Frontal cortex (tissue), 4 donors: ENCODE measurements around the gene HRK. TPM values are rescaled to one million over a fixed set of nuclear protein-coding genes. Genes with fewer than 3 reads are reported as not detected.
"Not testable (repeated sequence)": the region's sequence is repeated elsewhere in the genome, so short reads cannot be mapped to it uniquely, and the experiment has no call there.

ENCODE experiments used
- DNase-seq, 2 donors: peaks; one replicate each; pipeline ENCODE4 v3.0.0; 2012; ENCODE audit warnings: low spot score in 2 of 2
- FAIRE-seq: peaks from 2 replicates; lab custom pipeline; 2012; peaks lifted over from hg19 to GRCh38; lab: Jason Lieb, UNC
- total RNA-seq: library from RNA; depleted of rRNA; stranded (reverse); fragments of >200 nt; gene quantifications from one replicate; pipeline ENCODE4 v1.2.3, GENCODE V29; 2014
- donor health status: control.
- donor health status: control.
- donor health status: control.

HRK gene
- total RNA-seq, 1 donor from 2014 or later: 0.41 TPM

DNA sequence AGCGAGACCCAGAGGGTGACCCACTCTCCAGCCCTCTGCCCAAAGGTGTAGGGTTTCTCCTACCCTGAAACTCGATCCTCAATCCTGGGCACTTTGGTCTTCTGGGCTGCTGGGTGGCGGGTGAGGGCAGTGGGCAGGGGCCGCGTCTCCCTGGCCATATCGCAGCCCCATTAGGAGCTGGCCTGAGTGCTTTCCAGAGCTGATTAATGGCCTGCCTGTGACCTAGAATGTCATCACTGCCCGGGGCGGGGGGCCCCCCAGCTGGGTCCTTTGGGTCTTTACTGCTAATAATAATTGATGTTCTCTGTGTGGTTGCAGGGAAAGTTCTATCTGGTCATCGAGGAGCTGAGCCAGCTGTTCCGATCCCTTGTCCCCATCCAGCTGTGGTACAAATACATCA, 47.8 kb downstream of the HRK start:
- FAIRE-seq (no peak), DNase-seq (no peak)

GRCh38 chr12:116832353-116832752, 48.9 kb downstream of the HRK start:
- DNase-seq: no peak
- no peak for FAIRE-seq

DNA sequence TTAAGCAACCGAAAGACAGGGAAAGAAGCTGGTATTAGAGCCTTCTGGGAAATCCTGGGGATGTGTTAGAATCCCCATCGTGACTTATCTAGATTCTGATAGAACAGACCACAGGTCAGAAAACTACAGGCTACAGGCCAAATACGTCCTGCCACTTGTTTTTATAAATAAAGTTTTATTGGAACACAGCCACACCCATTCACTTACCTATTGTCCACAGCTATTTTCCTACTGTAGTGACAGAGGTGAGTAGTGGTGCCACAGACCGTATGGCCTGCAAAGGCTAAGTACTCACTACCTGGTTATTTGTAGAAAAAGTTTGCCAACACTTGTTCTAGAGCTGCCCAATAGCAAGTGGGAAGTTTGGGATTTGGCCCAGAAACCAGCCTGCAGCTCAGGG, 53.8 kb downstream of the HRK start:
- DNase-seq (no peak), FAIRE-seq (no peak)

DNA sequence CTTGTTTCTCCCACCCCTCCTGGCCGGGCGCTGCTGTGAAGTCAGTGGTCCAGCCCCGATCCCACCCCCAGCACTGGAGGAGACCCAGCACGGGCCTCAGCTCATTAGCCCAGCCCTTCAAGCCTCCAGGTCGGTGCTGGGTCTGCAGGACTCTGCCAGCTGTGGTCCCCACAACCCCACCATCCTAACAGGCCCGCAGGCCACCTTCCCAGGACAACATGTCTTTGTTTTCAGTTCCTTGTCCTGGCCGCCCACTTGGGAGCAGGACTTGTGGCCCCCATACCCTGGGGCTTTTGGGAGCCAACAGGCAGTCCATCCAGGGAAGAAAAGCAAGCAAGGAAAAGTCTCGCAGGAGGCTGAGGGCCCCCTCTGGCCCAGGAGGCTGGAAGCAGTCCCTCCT, 60.0 kb downstream of the HRK start:
- DNase-seq: no peak
- FAIRE-seq: no peak

GRCh38 chr12:116820064-116820656, 61.1 kb downstream of the HRK start:
- DNase-seq: no peak
- no peak for FAIRE-seq

GRCh38 chr12:116818948-116819832, 62.1 kb downstream of the HRK start:
- DNase-seq (peak; percentile 97 to 98), FAIRE-seq (no peak)

- DNase-seq (peak in 1 of 2 donors; percentile 35), FAIRE-seq (no peak)
Measured at GRCh38 chr12:116818341-116818856, 62.8 kb downstream of the HRK start.

GRCh38 chr12:116814766-116815165, 66.5 kb downstream of the HRK start:
- not testable (repeated sequence) for DNase-seq, FAIRE-seq

GRCh38 chr12:116813271-116814041, 67.8 kb downstream of the HRK start:
- DNase-seq: no peak

GRCh38 chr12:116812238-116812637, 69.0 kb downstream of the HRK start:
- FAIRE-seq (no peak), DNase-seq (no peak)

More at GRCh38 chr12:116813271-116814041, 67.8 kb downstream of the HRK start:
- no peak for FAIRE-seq

DNA sequence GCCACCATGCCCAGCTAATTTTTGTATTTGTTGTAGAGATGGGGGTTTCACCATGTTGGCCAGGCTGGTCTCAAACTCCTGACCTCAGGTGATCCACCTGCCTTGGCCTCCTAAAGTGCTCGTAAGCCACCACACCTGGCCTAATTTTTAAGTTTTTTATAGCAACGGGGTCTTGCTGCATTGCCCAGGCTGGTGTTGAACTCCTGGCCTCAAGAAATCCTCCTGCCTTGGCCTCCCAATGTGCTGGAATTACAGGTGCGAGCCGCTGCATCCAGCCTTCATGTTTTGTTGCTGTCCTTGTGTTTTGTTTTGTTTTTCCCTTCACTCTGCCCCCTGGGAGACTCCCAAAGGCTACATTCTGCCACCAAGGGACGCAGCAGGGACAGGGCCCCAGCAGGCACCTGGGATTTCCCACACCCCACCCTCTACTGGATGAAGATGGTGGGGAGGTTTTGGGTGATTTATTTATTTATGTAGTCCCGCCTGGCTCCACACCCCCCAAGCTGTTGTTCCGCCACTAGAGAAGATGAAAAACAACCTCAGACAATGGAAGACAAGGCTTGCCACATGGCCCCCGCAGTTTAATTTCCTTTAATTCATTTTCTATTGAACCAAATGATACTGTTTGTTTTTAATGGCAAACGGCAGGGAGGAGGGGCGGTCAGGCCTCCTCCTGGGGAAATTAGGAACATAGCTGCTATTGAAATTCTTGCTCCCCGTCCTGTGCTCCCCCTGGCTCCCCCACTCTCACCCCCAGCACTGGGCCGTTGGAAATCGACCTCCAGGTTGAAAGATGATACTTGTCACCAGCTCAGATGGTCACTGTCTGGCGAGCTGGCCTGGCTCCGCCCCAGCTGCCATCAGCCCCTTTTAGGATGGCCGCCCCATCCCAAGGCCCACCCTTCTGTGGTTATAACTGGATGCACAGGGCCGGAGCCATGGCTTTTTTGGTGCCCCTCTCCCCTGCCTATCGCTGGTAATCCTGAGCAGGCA, 72.8 kb downstream of the HRK start:
- DNase-seq (no peak), FAIRE-seq (no peak)

DNA sequence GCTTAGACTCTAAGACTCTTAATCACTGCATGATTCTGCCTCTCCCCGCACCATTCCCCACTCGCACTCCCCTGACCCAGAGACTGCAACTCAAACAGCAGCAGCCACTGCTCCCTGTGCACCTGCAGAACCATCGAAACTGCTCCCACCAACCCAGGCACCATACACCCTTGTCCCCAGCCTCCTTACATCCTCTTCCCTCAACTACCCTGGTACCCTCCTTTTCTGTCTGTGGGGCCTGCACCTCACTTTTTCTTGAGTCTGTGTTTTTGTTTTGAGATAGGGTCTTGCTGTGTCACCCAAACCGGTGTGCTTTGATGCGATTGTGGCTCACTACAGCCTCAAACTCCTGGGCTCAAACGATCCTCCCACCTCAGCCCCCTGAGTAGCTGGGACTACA, 73.7 kb downstream of the HRK start:
- no peak for FAIRE-seq

GRCh38 chr12:116806845-116807440, 74.3 kb downstream of the HRK start:
- no peak for DNase-seq
- no peak for FAIRE-seq

More for the DNA sequence above, 73.7 kb downstream of the HRK start:
- DNase-seq: no peak

Other genes starting within 250 kb of the HRK start
- gene SPRING1, start 143.4 kb downstream of the HRK start, total RNA-seq: 23.2 TPM
- 45.2 TPM for gene RNFT2, start 143.1 kb downstream of the HRK start, total RNA-seq
- gene FBXW8, start 29.5 kb upstream of the HRK start, total RNA-seq: 7.7 TPM
- 6.5 TPM for gene TESC, start 218.0 kb upstream of the HRK start, total RNA-seq